Adrenal gland (tissue), 12 donors: ENCODE measurements around the gene RBM33. TPM values are rescaled to one million over a fixed set of nuclear protein-coding genes. Genes with fewer than 3 reads are reported as not detected.

Source experiments
- DNase-seq, 7 donors: peaks; one replicate each; pipeline ENCODE4 v3.0.0-alpha.2; 2019 to 2020
- H3K27ac ChIP-seq, 5 donors: fragments of 200-600 bp; sonication (generic) in 4 of 5; 1 replicate in 3 of 5; 2 replicates in 2 of 5; pipeline versions ENCODE4 v1.5.1 to v1.8.0; 2016 to 2020; ENCODE audit warnings: mild to moderate bottlenecking in 1 of 5
- H3K27me3 ChIP-seq: fragments of 200-600 bp; 2 replicates; pipeline ENCODE4 v1.8.0; 2021
- H3K36me3 ChIP-seq, 2 donors: fragments of 200-600 bp; replicated peaks in 1 of 2; 1 replicate in 1 of 2; 2 replicates in 1 of 2; pipeline versions ENCODE4 v1.5.1 to v1.8.0; 2018 to 2022
- H3K4me1 ChIP-seq, 2 donors: fragments of 200-600 bp; replicated peaks in 1 of 2; 1 replicate in 1 of 2; 2 replicates in 1 of 2; pipeline versions ENCODE4 v1.5.1 to v1.8.0; 2018 to 2021
- H3K4me3 ChIP-seq, 4 donors: fragments of 200-600 bp; sonication (generic) in 3 of 4; one replicate each; pipeline ENCODE4 v1.5.1; 2016 to 2018
- H3K9me3 ChIP-seq, 3 donors: fragments of 200-600 bp; sonication (generic) in 1 of 3; replicated peaks in 1 of 3; 1 replicate in 2 of 3; 2 replicates in 1 of 3; pipeline versions ENCODE4 v1.5.1 to v1.8.0; 2016 to 2021
- POLR2A ChIP-seq, 2 donors: fragments of 450-650 bp; IDR thresholded peaks; one replicate each; pipeline ENCODE4 v1.6.1; 2017; ENCODE audit warnings: antibody characterized with exemption in 2 of 2, mild to moderate bottlenecking in 2 of 2, moderate library complexity in 1 of 2
- WGBS, 4 donors: extraction: QIAGEN DNeasy Blood & Tissue Kit in 2 of 4; methylation state at CpG; one replicate each; pipeline versions ENCODE4 v1.1.5 to v1.1.7; 2013 to 2017; 5-methylcytosine and 5-hydroxymethylcytosine counted together
- intact Hi-C, 2 donors: fragments of 100-400 bp; cut with DNase I; formaldehyde crosslinking; loops; one replicate each; pipeline versions ENCODE4 v1.14.1 to v1.15.0; 2022 to 2023
- polyA plus RNA-seq, 3 donors: library from polyadenylated mRNA; stranded (reverse); fragments of 200-250 nt in 2 of 3; fragments of 350-450 nt in 1 of 3; fragmentation: Illumina TruSeq in 1 of 3; extraction: RNeasy Lipid Tissue Mini Kit (QIAGEN cat#74804) in 1 of 3; gene quantifications; one replicate each; pipeline ENCODE4 v1.2.3, GENCODE V29; 2013 to 2014
- total RNA-seq, 9 donors: library from RNA; depleted of rRNA in 4 of 9; stranded (reverse); fragments of >200 nt in 4 of 9; fragments of 120-200 nt in 1 of 9; fragmentation: NEBNext Ultra II Directional in 1 of 9; extraction: Animal tissue kit (Norgen Biotek cat#: 25700) in 1 of 9; gene quantifications; one replicate each; pipeline versions ENCODE4 v1.1.0 to v1.2.4, GENCODE V29; 2013 to 2023
- TF ChIP-seq, protein P1 (sequence below), 6 experiments: fragments of 450-650 bp in 4 of 6; fragments of 200-600 bp in 2 of 6; sonication (generic) in 1 of 6; IDR thresholded peaks; 1 replicate in 5 of 6; 2 replicates in 1 of 6; pipeline versions ENCODE4 v1.5.1 to v1.8.0; 2016 to 2021; ENCODE audit warnings: antibody characterized with exemption in 6 of 6, mild to moderate bottlenecking in 2 of 6, moderate library complexity in 1 of 6
- donor health status: healthy with polysubstance abuse.
- donor health status: Bipolar disorder and iron deficiency.
- donor health status: DM: yes; HTN: yes; CAD: no.
- donor health status: DM: no; HTN: no; CAD: no.
- donor health status: DM: no; HTN: no; CAD: no.
- donor health status: DM: yes; HTN: yes; CAD: no.

Gene RBM33
- total and polyA plus RNA-seq, 12 donors: 10.3 to 57.1 (median 36.9) TPM

DNA sequence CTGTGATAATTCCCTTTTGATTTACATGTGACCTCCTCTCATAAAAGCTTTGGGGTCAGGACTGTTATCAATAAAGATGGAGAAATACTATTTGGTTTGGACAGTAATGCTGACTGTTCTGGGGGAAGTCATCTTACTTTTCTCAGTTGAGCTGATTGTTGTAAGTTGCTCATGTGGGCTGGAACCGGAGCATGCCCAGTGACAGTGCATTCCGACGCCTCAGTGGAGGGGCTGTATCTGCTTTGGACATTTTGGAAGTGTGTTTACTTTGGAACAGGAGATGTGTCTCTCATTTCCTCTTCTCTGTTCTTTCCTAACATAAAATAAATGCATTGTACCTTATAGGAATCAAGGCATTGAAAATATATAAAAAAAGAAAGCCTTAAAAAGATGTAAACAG, 30.1 kb downstream of the RBM33 start:
- intact Hi-C loops: no loop called here
- WGBS, 4 donors: 81 to 98% (median 82%) methylated on average over 3 of the region's 3 CpGs
- Histone ChIP-seq H3K9me3 (no peaks in the 10 kb centered on the region), H3K27ac (no peak overlapping the region), H3K36me3 (no peaks in the 10 kb centered on the region), H3K27me3 (no peaks in the 10 kb centered on the region), H3K4me1 (peaks cover 0 to 45% of the 10 kb centered on the region in 2 donors), H3K4me3 (no peak overlapping the region)
- DNase-seq: no peak
- TF ChIP-seq, protein P1, sequence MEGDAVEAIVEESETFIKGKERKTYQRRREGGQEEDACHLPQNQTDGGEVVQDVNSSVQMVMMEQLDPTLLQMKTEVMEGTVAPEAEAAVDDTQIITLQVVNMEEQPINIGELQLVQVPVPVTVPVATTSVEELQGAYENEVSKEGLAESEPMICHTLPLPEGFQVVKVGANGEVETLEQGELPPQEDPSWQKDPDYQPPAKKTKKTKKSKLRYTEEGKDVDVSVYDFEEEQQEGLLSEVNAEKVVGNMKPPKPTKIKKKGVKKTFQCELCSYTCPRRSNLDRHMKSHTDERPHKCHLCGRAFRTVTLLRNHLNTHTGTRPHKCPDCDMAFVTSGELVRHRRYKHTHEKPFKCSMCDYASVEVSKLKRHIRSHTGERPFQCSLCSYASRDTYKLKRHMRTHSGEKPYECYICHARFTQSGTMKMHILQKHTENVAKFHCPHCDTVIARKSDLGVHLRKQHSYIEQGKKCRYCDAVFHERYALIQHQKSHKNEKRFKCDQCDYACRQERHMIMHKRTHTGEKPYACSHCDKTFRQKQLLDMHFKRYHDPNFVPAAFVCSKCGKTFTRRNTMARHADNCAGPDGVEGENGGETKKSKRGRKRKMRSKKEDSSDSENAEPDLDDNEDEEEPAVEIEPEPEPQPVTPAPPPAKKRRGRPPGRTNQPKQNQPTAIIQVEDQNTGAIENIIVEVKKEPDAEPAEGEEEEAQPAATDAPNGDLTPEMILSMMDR (IDR thresholded peaks at IDR 0.05): no peak
- TF ChIP-seq POLR2A (IDR thresholded peaks at IDR 0.05): no peak

DNA sequence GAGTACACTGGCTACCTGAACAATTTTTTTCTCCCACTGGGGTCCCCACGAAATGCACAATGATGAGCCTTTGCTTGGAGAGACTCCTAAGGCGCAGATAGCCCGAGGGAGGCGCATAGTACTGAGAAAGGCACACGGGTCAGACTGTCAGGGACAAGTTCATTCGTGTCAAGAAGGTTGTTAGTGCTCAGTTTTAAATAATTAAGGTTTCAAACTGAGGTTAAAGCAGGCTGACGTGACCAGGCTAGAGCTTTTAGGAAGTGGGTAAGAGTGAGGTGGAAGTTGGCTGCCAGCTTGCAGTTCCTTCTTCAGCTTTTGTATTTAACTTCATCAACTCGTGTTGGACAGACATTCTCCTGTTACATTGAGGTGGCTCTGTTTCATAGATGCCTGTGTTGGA, 31.6 kb downstream of the RBM33 start:
- WGBS, 4 donors: 81 to 88% (median 85%) methylated on average over 8 of the region's 8 CpGs
- Histone ChIP-seq H3K27me3 (no peaks in the 10 kb centered on the region), H3K9me3 (no peaks in the 10 kb centered on the region), H3K4me3 (no peak overlapping the region), H3K27ac (no peak overlapping the region), H3K36me3 (peaks cover 0 to 4% of the 10 kb centered on the region in 2 donors), H3K4me1 (peaks cover 0 to 31% of the 10 kb centered on the region in 2 donors)
- DNase-seq: no peak
- intact Hi-C loops: no loop called here
- no peak for TF ChIP-seq POLR2A (IDR thresholded peaks at IDR 0.05)
- TF ChIP-seq, protein P1 (IDR thresholded peaks at IDR 0.05): no peak

DNA sequence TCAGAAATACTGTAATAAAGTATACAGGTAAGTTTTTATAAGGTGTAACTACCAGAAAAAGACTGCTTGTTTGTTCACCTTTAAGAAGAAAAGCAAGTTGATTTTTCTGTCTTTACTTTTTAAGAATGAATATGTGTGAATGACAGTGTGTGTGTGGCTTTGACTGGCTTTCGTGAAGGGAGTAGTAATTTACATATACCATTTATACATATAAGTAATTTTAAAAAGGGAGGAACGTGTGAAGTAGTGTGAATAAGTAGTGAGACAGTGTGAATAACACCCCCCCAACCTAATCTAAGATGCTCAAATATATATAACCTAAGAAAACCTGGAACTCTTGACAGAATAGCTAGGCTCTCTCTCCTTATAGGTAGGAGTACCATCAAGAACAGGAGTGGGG, 33.2 kb downstream of the RBM33 start:
- no peaks in the 10 kb centered on the region for H3K27me3 ChIP-seq
- no peak overlapping the region for H3K27ac ChIP-seq
- no peak for DNase-seq
- intact Hi-C loops: no loop called here
- H3K9me3 ChIP-seq: no peaks in the 10 kb centered on the region
- peaks cover 0 to 23% of the 10 kb centered on the region in 2 donors for H3K4me1 ChIP-seq
- WGBS, 4 donors: 89 to 94% (median 92%) methylated on average over 2 of the region's 2 CpGs
- TF ChIP-seq POLR2A (IDR thresholded peaks at IDR 0.05): no peak
- TF ChIP-seq, protein P1 (IDR thresholded peaks at IDR 0.05): no peak
- H3K4me3 ChIP-seq: no peak overlapping the region
- H3K36me3 ChIP-seq: peaks cover 0 to 10% of the 10 kb centered on the region in 2 donors

DNA sequence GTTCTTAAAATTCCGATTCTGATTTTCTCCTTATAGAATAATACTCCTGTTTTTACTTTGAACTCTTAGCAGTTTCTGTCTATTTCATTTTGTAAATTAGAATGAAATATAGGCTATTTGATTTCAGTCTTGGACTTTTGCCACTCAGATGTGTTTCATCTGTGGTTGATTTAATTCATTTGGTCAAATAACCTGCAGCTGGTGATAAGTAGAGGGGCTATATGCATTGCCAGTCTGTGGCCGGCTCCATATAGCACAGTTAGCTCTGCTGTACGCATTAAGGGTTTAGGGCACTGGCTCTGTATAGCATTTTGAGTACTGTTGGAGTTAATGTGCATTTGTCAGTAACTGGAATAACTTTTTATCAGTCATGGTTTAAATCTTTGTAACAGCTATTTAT, 35.7 kb downstream of the RBM33 start:
- intact Hi-C loops: no loop called here
- DNase-seq: no peak
- H3K9me3 ChIP-seq: no peaks in the 10 kb centered on the region
- no peak overlapping the region for H3K27ac ChIP-seq
- H3K4me1 ChIP-seq: peaks cover 0 to 20% of the 10 kb centered on the region in 2 donors
- no peak for TF ChIP-seq POLR2A (IDR thresholded peaks at IDR 0.05)
- TF ChIP-seq, protein P1 (IDR thresholded peaks at IDR 0.05): no peak
- no peak overlapping the region for H3K4me3 ChIP-seq
- no peaks in the 10 kb centered on the region for H3K27me3 ChIP-seq
- peaks cover 0 to 10% of the 10 kb centered on the region in 2 donors for H3K36me3 ChIP-seq
- WGBS, 4 donors: 88 to 97% (median 94%) methylated on average over 3 of the region's 3 CpGs
